Esophagus squamous epithelium (tissue), 5 donors: ENCODE data around the gene VMP1. TPM values are rescaled to one million over a fixed set of nuclear protein-coding genes. Genes with fewer than 3 reads are reported as not detected.

Experiments used
- DNase-seq: peaks from one replicate; lab custom pipeline; 2025; lab: John Stamatoyannopoulos, UW
- H3K27ac ChIP-seq, 4 donors: fragments of 200-600 bp; sonication (generic); one replicate each; pipeline ENCODE4 v1.5.1; 2016 to 2019; ENCODE audit warnings: mild to moderate bottlenecking in 1 of 4
- H3K27me3 ChIP-seq, 4 donors: fragments of 200-600 bp; sonication (generic); 1 replicate in 3 of 4; 2 replicates in 1 of 4; pipeline versions ENCODE4 v1.5.1 to v1.6.0; 2017 to 2021; ENCODE audit warnings: antibody characterized with exemption in 1 of 4
- H3K36me3 ChIP-seq, 3 donors: fragments of 200-600 bp; sonication (generic); one replicate each; pipeline ENCODE4 v1.5.1; 2016 to 2019
- H3K4me1 ChIP-seq, 3 donors: fragments of 200-600 bp; sonication (generic); one replicate each; pipeline ENCODE4 v1.5.1; 2017 to 2019
- H3K4me3 ChIP-seq, 4 donors: fragments of 200-600 bp; sonication (generic); 1 replicate in 3 of 4; 2 replicates in 1 of 4; pipeline ENCODE4 v1.5.1; 2016 to 2019; ENCODE audit warnings: mild to moderate bottlenecking in 2 of 4, moderate library complexity in 1 of 4
- H3K9me3 ChIP-seq, 3 donors: fragments of 200-600 bp; sonication (generic); one replicate each; pipeline ENCODE4 v1.5.1; 2016 to 2019
- POLR2A ChIP-seq, 4 donors: fragments of 450-650 bp; IDR thresholded peaks; one replicate each; pipeline ENCODE4 v1.6.1; 2017; ENCODE audit warnings: antibody characterized with exemption in 4 of 4, mild to moderate bottlenecking in 4 of 4, moderate library complexity in 3 of 4
- WGBS, 2 donors: methylation state at CpG; one replicate each; pipeline ENCODE4 v1.1.5; 2018; 5-methylcytosine and 5-hydroxymethylcytosine counted together
- intact Hi-C: fragments of 100-400 bp; cut with DNase I; formaldehyde crosslinking; loops from one replicate; pipeline ENCODE4 v1.15.0; 2022
- total RNA-seq, 4 donors: library from RNA; depleted of rRNA; stranded (reverse); fragments of >200 nt; gene quantifications; one replicate each; pipeline ENCODE4 v1.1.0, GENCODE V29; 2016
- TF ChIP-seq, protein P1 (sequence below), 6 experiments: fragments of 450-650 bp in 4 of 6; fragments of 200-600 bp in 2 of 6; sonication (generic) in 2 of 6; IDR thresholded peaks; one replicate each; pipeline ENCODE4 v1.5.1; 2016 to 2019; ENCODE audit warnings: antibody characterized with exemption in 6 of 6, mild to moderate bottlenecking in 4 of 6, moderate library complexity in 4 of 6
- donor health status: DM: yes; HTN: yes; CAD: no.

The VMP1 gene
- total RNA-seq, 4 donors from 2014 or later, result 132 to 363 (median 141) TPM

GRCh38 chr17:59762824-59763374 lies 55.4 kb downstream of the VMP1 start:
- H3K36me3 ChIP-seq, result peaks cover 0 to 36% (median 0%) of the 10 kb centered on the region in 3 donors
- H3K4me3 ChIP-seq, result no peak overlapping the region
- TF ChIP-seq POLR2A (IDR thresholded peaks at IDR 0.05), result no peak
- TF ChIP-seq, protein P1, sequence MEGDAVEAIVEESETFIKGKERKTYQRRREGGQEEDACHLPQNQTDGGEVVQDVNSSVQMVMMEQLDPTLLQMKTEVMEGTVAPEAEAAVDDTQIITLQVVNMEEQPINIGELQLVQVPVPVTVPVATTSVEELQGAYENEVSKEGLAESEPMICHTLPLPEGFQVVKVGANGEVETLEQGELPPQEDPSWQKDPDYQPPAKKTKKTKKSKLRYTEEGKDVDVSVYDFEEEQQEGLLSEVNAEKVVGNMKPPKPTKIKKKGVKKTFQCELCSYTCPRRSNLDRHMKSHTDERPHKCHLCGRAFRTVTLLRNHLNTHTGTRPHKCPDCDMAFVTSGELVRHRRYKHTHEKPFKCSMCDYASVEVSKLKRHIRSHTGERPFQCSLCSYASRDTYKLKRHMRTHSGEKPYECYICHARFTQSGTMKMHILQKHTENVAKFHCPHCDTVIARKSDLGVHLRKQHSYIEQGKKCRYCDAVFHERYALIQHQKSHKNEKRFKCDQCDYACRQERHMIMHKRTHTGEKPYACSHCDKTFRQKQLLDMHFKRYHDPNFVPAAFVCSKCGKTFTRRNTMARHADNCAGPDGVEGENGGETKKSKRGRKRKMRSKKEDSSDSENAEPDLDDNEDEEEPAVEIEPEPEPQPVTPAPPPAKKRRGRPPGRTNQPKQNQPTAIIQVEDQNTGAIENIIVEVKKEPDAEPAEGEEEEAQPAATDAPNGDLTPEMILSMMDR (IDR thresholded peaks at IDR 0.05), result no peak
- H3K27ac ChIP-seq, result peak overlapping the region in 1 of 4 donors; percentile 38
- peaks cover 0 to 28% (median 10%) of the 10 kb centered on the region in 3 donors for H3K4me1 ChIP-seq
- no peaks in the 10 kb centered on the region for H3K27me3 ChIP-seq
- DNase-seq, result no peak
- intact Hi-C loops, result no loop called here
- no peaks in the 10 kb centered on the region for H3K9me3 ChIP-seq

DNA sequence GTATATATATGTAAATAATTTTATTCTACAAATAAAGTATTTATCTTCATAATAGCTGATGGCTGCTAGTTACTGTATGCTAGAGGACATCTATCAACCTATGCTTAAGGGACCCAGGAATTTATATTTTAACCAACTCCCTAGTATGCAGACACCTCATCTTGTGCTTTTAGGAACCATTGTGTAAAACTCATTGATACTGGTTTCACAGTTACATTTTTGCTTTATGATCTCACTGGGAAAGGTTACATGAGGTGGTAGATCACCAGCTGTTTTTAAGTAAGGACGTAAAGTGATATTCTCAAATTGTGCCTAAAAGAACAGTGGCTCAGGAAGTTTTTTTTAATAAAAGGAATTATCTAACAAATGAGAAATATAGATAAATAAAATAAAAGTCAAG lies 56.4 kb downstream of the VMP1 start:
- Histone ChIP-seq H3K27me3 (no peaks in the 10 kb centered on the region), H3K4me1 (peaks cover 0 to 28% (median 10%) of the 10 kb centered on the region in 3 donors), H3K4me3 (no peak overlapping the region), H3K9me3 (no peaks in the 10 kb centered on the region), H3K27ac (no peak overlapping the region), H3K36me3 (peaks cover 0 to 34% (median 0%) of the 10 kb centered on the region in 3 donors)
- TF ChIP-seq, protein P1 (IDR thresholded peaks at IDR 0.05), result no peak
- TF ChIP-seq POLR2A (IDR thresholded peaks at IDR 0.05), result no peak
- intact Hi-C loops, result no loop called here
- 79 to 86% methylated on average over 1 of the region's 1 CpG for WGBS, 2 donors
- no peak for DNase-seq

DNA sequence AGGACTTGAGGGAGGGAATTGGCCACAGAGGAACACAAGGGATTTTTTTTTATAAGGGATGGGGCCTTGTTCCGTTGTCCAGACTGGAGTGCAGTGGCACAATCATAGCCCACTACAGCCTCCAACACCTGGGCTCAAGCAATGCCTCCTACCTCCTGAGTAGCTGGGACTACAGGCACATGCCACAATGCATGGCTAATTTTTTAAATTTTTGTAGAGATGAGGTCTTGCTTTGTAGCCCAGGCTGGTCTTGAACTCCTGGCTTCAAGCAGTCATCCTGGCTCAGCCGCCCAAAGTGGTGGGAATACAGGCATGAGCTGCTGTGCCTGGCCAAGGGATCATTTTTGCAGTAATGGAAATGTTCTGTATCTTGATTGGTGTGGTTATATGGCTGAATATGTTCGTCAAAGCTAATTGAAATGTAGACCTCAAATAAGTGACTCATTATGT lies 56.9 kb downstream of the VMP1 start:
- H3K9me3 ChIP-seq, result no peaks in the 10 kb centered on the region
- H3K27ac ChIP-seq, result no peak overlapping the region
- no peaks in the 10 kb centered on the region for H3K27me3 ChIP-seq
- intact Hi-C loops, result no loop called here
- no peak overlapping the region for H3K4me3 ChIP-seq
- TF ChIP-seq, protein P1 (IDR thresholded peaks at IDR 0.05), result no peak
- TF ChIP-seq POLR2A (IDR thresholded peaks at IDR 0.05), result no peak
- peaks cover 0 to 30% (median 0%) of the 10 kb centered on the region in 3 donors for H3K36me3 ChIP-seq
- peaks cover 0 to 33% (median 10%) of the 10 kb centered on the region in 3 donors for H3K4me1 ChIP-seq
- DNase-seq, result no peak
- 86 to 87% methylated on average over 3 of the region's 3 CpGs for WGBS, 2 donors

GRCh38 chr17:59765038-59765437 lies 57.6 kb downstream of the VMP1 start:
- no peaks in the 10 kb centered on the region for H3K9me3 ChIP-seq
- DNase-seq, result no peak
- H3K4me3 ChIP-seq, result no peak overlapping the region
- H3K27ac ChIP-seq, result no peak overlapping the region
- intact Hi-C loops, result no loop called here
- H3K36me3 ChIP-seq, result peaks cover 0 to 29% (median 0%) of the 10 kb centered on the region in 3 donors
- TF ChIP-seq POLR2A (IDR thresholded peaks at IDR 0.05), result no peak
- TF ChIP-seq, protein P1 (IDR thresholded peaks at IDR 0.05), result no peak
- H3K27me3 ChIP-seq, result no peaks in the 10 kb centered on the region
- H3K4me1 ChIP-seq, result peaks cover under 1 to 40% (median 10%) of the 10 kb centered on the region in 3 donors

DNA sequence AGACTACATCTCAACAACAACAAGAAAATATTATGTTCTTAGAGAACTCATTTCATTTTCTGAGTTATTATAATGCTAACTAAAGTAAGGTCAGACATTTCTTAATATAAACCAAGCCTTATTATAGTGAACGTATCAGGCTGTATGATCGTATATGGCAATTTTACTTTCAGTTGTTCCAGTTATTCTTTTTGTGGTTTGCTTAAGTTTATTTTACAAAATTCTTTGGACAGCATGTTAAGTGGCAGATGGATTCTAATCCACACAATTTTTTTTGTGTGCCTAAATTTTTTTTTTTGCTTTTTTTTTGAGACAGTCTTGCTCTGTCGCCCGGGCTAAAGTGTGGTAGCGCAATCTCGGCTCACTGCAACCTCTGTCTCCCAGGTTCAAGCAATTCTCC lies 59.0 kb downstream of the VMP1 start:
- WGBS, 2 donors, result 70 to 90% methylated on average over 6 of the region's 6 CpGs
- Histone ChIP-seq H3K4me3 (peak overlapping the region in 1 of 4 donors; percentile 3), H3K4me1 (peaks cover 6 to 46% (median 10%) of the 10 kb centered on the region in 3 donors), H3K9me3 (no peaks in the 10 kb centered on the region), H3K27ac (peak overlapping the region in 3 of 4 donors; percentile 50 to 56 (median 55)), H3K27me3 (no peaks in the 10 kb centered on the region), H3K36me3 (peaks cover 0 to 21% (median 0%) of the 10 kb centered on the region in 3 donors)
- intact Hi-C loops, result no loop called here
- no peak for TF ChIP-seq POLR2A (IDR thresholded peaks at IDR 0.05)
- TF ChIP-seq, protein P1 (IDR thresholded peaks at IDR 0.05), result no peak
- no peak for DNase-seq
